ENCODE measurements around the gene TUBA3E. TPM values are rescaled to one million over a fixed set of nuclear protein-coding genes. Genes with fewer than 3 reads are reported as not detected.
"Not testable (repeated sequence)": the region's sequence is repeated elsewhere in the genome, so short reads cannot be mapped to it uniquely, and the experiment has no call there.

The TUBA3E gene
- polyA plus RNA-seq, 2 donors, result 0.04 TPM; not detected in 1

DNA sequence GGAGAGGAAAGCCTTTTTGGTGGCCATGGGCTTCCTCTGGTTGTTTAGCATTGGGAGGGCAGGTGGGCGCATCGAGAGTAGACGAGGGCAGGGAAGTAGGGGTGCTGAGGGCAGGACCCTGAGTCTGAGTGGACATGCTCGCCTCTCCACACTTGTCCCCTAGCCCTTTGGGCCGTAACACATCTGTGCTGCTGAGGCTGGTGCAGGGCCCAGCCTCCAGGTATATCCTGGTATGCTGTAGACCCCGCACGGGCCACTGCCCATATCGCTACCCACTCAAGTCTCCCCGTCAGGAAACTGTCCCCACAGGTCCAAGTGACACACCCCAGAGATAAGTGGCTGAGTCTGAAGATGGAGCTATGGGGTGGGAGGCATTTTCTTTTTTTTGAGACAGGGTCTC, 39.6 kb downstream of the TUBA3E start:
- WGBS, 2 donors, result 92 to 99% methylated on average over 9 of the region's 9 CpGs
- Histone ChIP-seq H3K27ac (ENCODE audit: low read depth in 2 of 2, low read length in 1 of 2) (no peak overlapping the region), H3K4me1 (ENCODE audit: control insufficient read depth in 2 of 2, insufficient read depth in 2 of 2, low read length in 1 of 2) (no peaks in the 10 kb centered on the region), H3K9me3 (ENCODE audit: control insufficient read depth in 2 of 2, insufficient read depth in 1 of 2, low read depth in 1 of 2, low read length in 1 of 2) (no peaks in the 10 kb centered on the region), H3K4me3 (ENCODE audit: low read depth in 1 of 2, low read length in 2 of 2) (no peak overlapping the region), H3K36me3 (ENCODE audit: control insufficient read depth in 2 of 2, insufficient read depth in 2 of 2, low read length in 1 of 2) (peaks cover 0 to 42% of the 10 kb centered on the region in 2 donors), H3K27me3 (ENCODE audit: control insufficient read depth in 1 of 2, insufficient read depth in 2 of 2, low read length in 2 of 2) (no peaks in the 10 kb centered on the region)

DNA sequence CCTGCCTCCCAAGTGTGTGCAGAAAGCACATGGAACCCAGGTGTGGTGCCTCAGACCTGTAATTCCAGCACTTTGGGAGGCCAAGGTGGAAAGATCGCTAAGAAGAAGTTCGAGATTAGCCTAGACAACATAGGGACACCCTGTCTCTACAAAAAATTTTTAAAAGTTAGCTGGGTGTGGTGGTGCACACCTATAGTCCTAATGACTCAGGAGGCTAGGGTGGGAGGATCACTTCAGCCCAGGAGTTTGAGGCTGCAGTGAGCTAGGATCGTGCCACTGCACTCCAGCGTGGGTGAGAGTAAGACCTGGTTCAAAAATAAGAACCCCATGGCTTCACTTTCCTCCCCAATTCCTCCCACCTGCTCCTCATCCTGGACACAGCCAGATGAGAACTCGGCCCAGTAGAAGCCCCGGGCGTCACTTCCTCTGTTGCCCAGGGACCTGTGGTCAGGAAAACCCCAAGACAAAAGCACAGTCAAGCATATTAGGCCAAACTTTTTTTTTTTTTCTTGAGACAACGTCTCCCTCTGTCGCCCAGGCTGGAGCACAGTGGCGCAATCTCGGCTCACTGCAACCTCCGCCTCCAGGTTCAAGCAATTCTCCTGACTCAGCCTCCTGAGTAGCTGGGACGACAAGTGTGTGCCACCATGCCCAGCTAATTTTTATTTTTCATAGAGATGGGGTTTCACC, 40.3 kb downstream of the TUBA3E start:
- not testable (repeated sequence) for H3K9me3 ChIP-seq (ENCODE audit: control insufficient read depth in 2 of 2, insufficient read depth in 1 of 2, low read depth in 1 of 2, low read length in 1 of 2); H3K4me3 ChIP-seq (ENCODE audit: low read depth in 1 of 2, low read length in 2 of 2); H3K27ac ChIP-seq (ENCODE audit: low read depth in 2 of 2, low read length in 1 of 2); H3K4me1 ChIP-seq (ENCODE audit: control insufficient read depth in 2 of 2, insufficient read depth in 2 of 2, low read length in 1 of 2); H3K27me3 ChIP-seq (ENCODE audit: control insufficient read depth in 1 of 2, insufficient read depth in 2 of 2, low read length in 2 of 2)
- 74 to 75% methylated on average over 13 of the region's 13 CpGs for WGBS, 2 donors
- peaks cover 3 to 41% of the 10 kb centered on the region in 2 donors for H3K36me3 ChIP-seq (ENCODE audit: control insufficient read depth in 2 of 2, insufficient read depth in 2 of 2, low read length in 1 of 2)

DNA sequence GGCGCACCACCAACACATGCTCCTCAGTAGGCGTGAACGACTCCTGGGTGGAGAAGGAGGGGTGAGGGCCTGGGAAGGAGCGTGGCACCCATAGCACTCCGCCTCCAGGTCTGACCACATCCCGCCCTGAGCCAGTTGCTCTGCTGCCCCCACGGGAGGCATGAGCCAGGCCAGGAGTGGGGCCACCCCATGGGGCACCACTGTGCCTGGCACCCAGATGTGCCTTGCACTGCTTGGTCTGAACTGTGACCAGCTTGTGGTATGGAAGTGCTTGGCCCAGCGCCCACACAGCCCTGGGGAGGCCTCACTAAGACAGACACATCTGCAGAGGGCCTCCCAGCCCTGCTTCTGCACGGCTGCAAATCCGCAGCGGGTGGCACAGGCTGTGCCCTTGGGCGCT, 40.9 kb downstream of the TUBA3E start:
- WGBS, 2 donors, result 67 to 74% methylated on average over 9 to 11 of the region's 12 CpGs

DNA sequence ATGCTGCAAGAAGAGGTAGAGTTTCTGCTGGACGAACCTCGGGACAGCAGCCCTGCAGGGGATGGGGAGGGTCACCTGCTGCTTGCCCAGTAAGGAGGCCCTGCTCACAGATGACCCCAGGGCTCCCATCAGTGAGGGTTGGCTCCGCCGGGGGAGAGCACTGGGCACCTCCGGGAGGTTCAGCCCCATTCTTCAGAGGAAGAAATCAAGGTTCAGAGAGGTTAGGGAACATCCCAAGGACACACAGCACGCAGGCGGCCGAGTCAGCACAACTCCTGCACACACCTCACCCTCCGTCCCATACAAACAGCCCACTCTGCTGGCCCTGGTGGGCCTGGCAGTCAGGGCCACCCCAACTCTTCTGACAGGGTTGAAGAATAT, 41.6 kb downstream of the TUBA3E start:
- 88 to 91% methylated on average over 9 of the region's 9 CpGs for WGBS, 2 donors
- Histone ChIP-seq H3K27ac (ENCODE audit: low read depth in 2 of 2, low read length in 1 of 2) (no peak overlapping the region), H3K4me3 (ENCODE audit: low read depth in 1 of 2, low read length in 2 of 2) (no peak overlapping the region), H3K36me3 (ENCODE audit: control insufficient read depth in 2 of 2, insufficient read depth in 2 of 2, low read length in 1 of 2) (peaks cover 10 to 46% of the 10 kb centered on the region in 2 donors), H3K9me3 (ENCODE audit: control insufficient read depth in 2 of 2, insufficient read depth in 1 of 2, low read depth in 1 of 2, low read length in 1 of 2) (no peaks in the 10 kb centered on the region), H3K27me3 (ENCODE audit: control insufficient read depth in 1 of 2, insufficient read depth in 2 of 2, low read length in 2 of 2) (no peaks in the 10 kb centered on the region), H3K4me1 (ENCODE audit: control insufficient read depth in 2 of 2, insufficient read depth in 2 of 2, low read length in 1 of 2) (no peaks in the 10 kb centered on the region)

More for the DNA sequence above, 40.9 kb downstream of the TUBA3E start:
- peaks cover 6 to 41% of the 10 kb centered on the region in 2 donors for H3K36me3 ChIP-seq (ENCODE audit: control insufficient read depth in 2 of 2, insufficient read depth in 2 of 2, low read length in 1 of 2)
- not testable (repeated sequence) for H3K4me3 ChIP-seq (ENCODE audit: low read depth in 1 of 2, low read length in 2 of 2); H3K27me3 ChIP-seq (ENCODE audit: control insufficient read depth in 1 of 2, insufficient read depth in 2 of 2, low read length in 2 of 2); H3K27ac ChIP-seq (ENCODE audit: low read depth in 2 of 2, low read length in 1 of 2); H3K4me1 ChIP-seq (ENCODE audit: control insufficient read depth in 2 of 2, insufficient read depth in 2 of 2, low read length in 1 of 2); H3K9me3 ChIP-seq (ENCODE audit: control insufficient read depth in 2 of 2, insufficient read depth in 1 of 2, low read depth in 1 of 2, low read length in 1 of 2)

DNA sequence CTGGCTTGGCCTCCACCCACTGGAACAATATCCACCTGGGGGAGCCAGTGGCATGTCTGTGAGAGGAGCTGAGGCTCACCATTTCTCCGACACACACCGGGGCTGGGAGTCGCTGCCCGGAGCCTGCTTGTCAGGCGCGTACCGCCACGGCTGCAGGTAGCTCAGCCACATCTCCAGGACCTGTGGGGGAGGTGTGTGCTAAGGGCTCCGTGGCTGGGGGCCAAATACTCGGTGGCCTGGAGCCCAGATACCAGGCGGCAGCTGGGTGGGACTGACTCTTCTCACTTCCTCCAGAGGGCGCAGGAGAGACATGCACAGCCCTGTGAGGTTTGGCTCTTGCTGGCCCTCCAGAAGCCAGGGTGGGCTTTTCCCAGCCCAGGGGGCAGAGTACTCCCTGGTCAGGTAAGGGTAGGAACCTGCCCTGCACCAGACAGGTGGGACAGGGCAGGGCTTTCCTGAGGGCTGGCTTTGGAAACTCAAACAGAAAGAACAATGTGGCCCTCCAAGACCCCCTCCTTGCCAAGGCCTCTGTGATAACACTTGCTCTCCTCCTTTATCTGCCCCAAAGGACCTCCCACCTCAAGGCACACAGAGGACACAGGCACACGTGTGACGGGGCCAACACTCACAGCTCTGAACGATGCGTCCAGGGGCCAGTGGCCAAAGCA, 42.1 kb downstream of the TUBA3E start:
- peaks cover 10 to 46% of the 10 kb centered on the region in 2 donors for H3K36me3 ChIP-seq (ENCODE audit: control insufficient read depth in 2 of 2, insufficient read depth in 2 of 2, low read length in 1 of 2)
- 48 to 51% methylated on average over 14 to 16 of the region's 16 CpGs for WGBS, 2 donors

DNA sequence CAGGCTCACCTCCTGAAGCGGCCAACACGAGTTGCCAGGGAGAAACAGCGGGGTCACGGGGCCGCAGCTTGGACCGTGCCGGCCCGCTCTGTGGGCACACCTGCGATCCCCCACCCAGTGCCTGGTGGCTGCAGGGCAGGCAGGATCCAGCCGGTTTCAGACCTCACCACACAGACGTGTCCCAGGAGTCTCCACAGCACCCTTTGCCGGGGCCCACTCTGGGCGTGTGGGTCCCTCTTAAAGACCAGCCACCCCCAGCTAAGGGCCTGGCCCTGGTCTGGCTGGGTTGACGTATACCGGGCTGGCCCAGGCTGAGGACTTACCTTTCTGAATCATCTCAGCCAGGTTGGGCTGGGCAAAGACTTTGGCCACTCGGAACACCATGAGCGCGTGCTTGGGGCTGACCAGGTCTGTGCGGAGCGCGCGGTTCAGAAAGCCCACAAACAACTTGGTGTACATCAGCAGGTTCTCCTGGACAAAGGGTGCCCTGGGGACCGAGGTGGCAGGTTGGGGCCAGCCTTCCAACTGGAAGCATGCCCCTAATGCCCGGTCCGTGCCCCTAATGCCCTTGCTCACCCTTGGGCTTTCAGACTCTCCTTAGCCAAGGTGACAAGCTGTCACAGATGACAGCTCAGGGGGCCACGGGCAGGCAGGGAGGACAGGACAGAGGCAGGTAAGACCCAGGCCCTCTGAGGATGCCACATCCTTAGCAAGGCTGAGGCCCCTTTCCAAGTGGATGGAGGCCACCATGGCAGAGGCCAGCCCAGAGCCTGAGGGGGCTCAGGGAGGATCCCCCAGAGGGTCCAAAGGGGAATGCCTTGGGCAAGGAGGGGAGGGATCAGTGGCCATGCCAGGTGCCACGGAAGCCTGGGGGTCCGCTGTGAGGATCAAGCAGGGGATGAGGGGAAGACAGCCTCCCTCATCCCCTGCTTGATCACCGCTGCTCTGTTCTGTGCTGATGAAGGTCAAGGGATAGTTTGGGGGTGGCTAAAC, 43.2 kb downstream of the TUBA3E start:
- H3K4me3 ChIP-seq (ENCODE audit: low read depth in 1 of 2, low read length in 2 of 2), result no peak overlapping the region
- peaks cover 10 to 40% of the 10 kb centered on the region in 2 donors for H3K36me3 ChIP-seq (ENCODE audit: control insufficient read depth in 2 of 2, insufficient read depth in 2 of 2, low read length in 1 of 2)
- 95 to 96% methylated on average over 29 of the region's 29 CpGs for WGBS, 2 donors
- H3K9me3 ChIP-seq (ENCODE audit: control insufficient read depth in 2 of 2, insufficient read depth in 1 of 2, low read depth in 1 of 2, low read length in 1 of 2), result no peaks in the 10 kb centered on the region
- no peak overlapping the region for H3K27ac ChIP-seq (ENCODE audit: low read depth in 2 of 2, low read length in 1 of 2)
- H3K27me3 ChIP-seq (ENCODE audit: control insufficient read depth in 1 of 2, insufficient read depth in 2 of 2, low read length in 2 of 2), result no peaks in the 10 kb centered on the region
- H3K4me1 ChIP-seq (ENCODE audit: control insufficient read depth in 2 of 2, insufficient read depth in 2 of 2, low read length in 1 of 2), result no peaks in the 10 kb centered on the region

More for the DNA sequence above, 42.1 kb downstream of the TUBA3E start:
- H3K4me1 ChIP-seq (ENCODE audit: control insufficient read depth in 2 of 2, insufficient read depth in 2 of 2, low read length in 1 of 2); H3K4me3 ChIP-seq (ENCODE audit: low read depth in 1 of 2, low read length in 2 of 2); H3K27ac ChIP-seq (ENCODE audit: low read depth in 2 of 2, low read length in 1 of 2); H3K9me3 ChIP-seq (ENCODE audit: control insufficient read depth in 2 of 2, insufficient read depth in 1 of 2, low read depth in 1 of 2, low read length in 1 of 2); H3K27me3 ChIP-seq (ENCODE audit: control insufficient read depth in 1 of 2, insufficient read depth in 2 of 2, low read length in 2 of 2): not testable (repeated sequence)

DNA sequence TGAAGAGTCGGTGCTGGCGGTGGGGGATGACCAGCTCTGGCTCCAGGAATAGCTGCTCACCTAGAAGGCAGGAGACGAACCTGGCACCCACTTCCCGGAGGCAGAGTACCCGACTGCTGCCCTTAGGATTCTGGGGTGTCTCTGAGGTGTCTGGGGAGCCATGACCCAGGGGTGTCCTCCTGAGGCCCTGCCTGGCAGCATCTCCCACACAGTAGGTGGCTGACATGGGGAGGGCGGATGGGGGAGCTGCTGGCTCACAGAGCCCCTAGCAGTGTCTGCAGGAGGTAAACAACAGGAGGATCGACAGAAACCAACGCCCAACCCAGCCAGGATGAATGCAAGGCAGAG, 43.8 kb downstream of the TUBA3E start:
- peaks cover 10 to 35% of the 10 kb centered on the region in 2 donors for H3K36me3 ChIP-seq (ENCODE audit: control insufficient read depth in 2 of 2, insufficient read depth in 2 of 2, low read length in 1 of 2)
- H3K4me1 ChIP-seq (ENCODE audit: control insufficient read depth in 2 of 2, insufficient read depth in 2 of 2, low read length in 1 of 2); H3K4me3 ChIP-seq (ENCODE audit: low read depth in 1 of 2, low read length in 2 of 2); H3K27ac ChIP-seq (ENCODE audit: low read depth in 2 of 2, low read length in 1 of 2); H3K9me3 ChIP-seq (ENCODE audit: control insufficient read depth in 2 of 2, insufficient read depth in 1 of 2, low read depth in 1 of 2, low read length in 1 of 2); H3K27me3 ChIP-seq (ENCODE audit: control insufficient read depth in 1 of 2, insufficient read depth in 2 of 2, low read length in 2 of 2): not testable (repeated sequence)
- 91 to 92% methylated on average over 4 to 8 of the region's 8 CpGs for WGBS, 2 donors

DNA sequence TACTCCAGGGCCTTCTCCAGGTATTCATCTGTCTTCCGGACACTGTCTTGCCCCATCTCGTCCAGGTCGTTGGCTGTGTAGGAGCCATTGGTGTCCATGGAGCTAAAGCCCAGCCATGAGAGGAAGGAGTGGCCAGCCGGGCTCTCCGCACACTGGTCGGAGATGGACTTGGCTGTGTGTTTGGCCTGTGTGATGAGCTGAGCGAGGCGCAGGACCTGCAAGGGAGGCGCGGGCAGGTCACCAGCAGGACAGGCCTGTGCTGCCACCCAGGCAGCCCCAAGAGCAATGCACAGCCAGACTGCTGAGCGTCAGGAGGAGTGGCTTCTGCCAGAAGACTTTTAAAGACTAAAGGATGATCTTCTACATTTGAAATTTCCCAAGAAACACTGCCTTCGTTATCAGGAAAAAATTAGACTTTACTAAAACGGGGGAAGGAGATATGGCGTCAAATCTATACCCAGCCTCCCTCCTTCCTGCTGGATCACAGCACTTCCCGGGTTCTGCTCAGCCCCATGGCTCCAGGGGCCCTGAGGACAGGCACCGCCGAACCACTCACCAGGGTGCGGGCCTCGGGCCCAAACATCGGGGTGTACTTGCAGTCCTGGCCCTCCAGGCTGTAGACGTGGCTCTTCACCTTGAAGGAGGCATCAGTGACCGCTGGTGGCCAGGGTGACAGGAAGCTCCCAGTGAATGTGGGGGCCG, 44.4 kb downstream of the TUBA3E start:
- not testable (repeated sequence) for H3K27me3 ChIP-seq (ENCODE audit: control insufficient read depth in 1 of 2, insufficient read depth in 2 of 2, low read length in 2 of 2); H3K4me3 ChIP-seq (ENCODE audit: low read depth in 1 of 2, low read length in 2 of 2); H3K4me1 ChIP-seq (ENCODE audit: control insufficient read depth in 2 of 2, insufficient read depth in 2 of 2, low read length in 1 of 2); H3K27ac ChIP-seq (ENCODE audit: low read depth in 2 of 2, low read length in 1 of 2); H3K9me3 ChIP-seq (ENCODE audit: control insufficient read depth in 2 of 2, insufficient read depth in 1 of 2, low read depth in 1 of 2, low read length in 1 of 2)
- H3K36me3 ChIP-seq (ENCODE audit: control insufficient read depth in 2 of 2, insufficient read depth in 2 of 2, low read length in 1 of 2), result peaks cover 10 to 33% of the 10 kb centered on the region in 2 donors
- WGBS, 2 donors, result 90 to 94% methylated on average over 21 to 23 of the region's 23 CpGs
